ENCODE measurements around the gene RIIAD1.

RIIAD1 gene

GRCh38 chr1:151711951-151712350 is 9.4 kb upstream of the RIIAD1 start:
- H3K4me1 Mint-ChIP-seq = peaks cover 3% of the 10 kb centered on the region
- no peak overlapping the region for H3K4me3 Mint-ChIP-seq
- no peaks in the 10 kb centered on the region for H3K9me3 Mint-ChIP-seq
- no peak for TF ChIP-seq CTCF (IDR thresholded peaks at IDR 0.05; ENCODE audit: unreplicated experiment in 3 of 3)
- H3K36me3 Mint-ChIP-seq (ENCODE audit: low read depth) = no peaks in the 10 kb centered on the region
- peaks cover 37% of the 10 kb centered on the region for H3K27me3 Mint-ChIP-seq (ENCODE audit: low read depth)
- H3K27ac Mint-ChIP-seq = no peak overlapping the region

GRCh38 chr1:151713044-151713443 is 8.3 kb upstream of the RIIAD1 start:
- Mint-ChIP-seq H3K27me3 (ENCODE audit: low read depth) (peaks cover 48% of the 10 kb centered on the region), H3K36me3 (ENCODE audit: low read depth) (no peaks in the 10 kb centered on the region), H3K4me3 (no peak overlapping the region), H3K27ac (no peak overlapping the region), H3K4me1 (peaks cover 14% of the 10 kb centered on the region), H3K9me3 (no peaks in the 10 kb centered on the region)
- no peak for TF ChIP-seq CTCF (IDR thresholded peaks at IDR 0.05; ENCODE audit: unreplicated experiment in 3 of 3)

GRCh38 chr1:151713874-151714273 is 7.4 kb upstream of the RIIAD1 start:
- Mint-ChIP-seq H3K36me3 (ENCODE audit: low read depth) (no peaks in the 10 kb centered on the region), H3K27ac (no peak overlapping the region), H3K27me3 (ENCODE audit: low read depth) (peaks cover 56% of the 10 kb centered on the region), H3K9me3 (no peaks in the 10 kb centered on the region), H3K4me3 (no peak overlapping the region), H3K4me1 (peaks cover 22% of the 10 kb centered on the region)
- TF ChIP-seq CTCF (IDR thresholded peaks at IDR 0.05; ENCODE audit: unreplicated experiment in 3 of 3) = no peak

- H3K27ac Mint-ChIP-seq = no peak overlapping the region
- H3K4me1 Mint-ChIP-seq = peaks cover 23% of the 10 kb centered on the region
- peak overlapping the region in 2 of 3 experiments; percentile 6 to 19 for H3K4me3 Mint-ChIP-seq
- H3K9me3 Mint-ChIP-seq = no peaks in the 10 kb centered on the region
- TF ChIP-seq CTCF (IDR thresholded peaks at IDR 0.05; ENCODE audit: unreplicated experiment in 3 of 3) = no peak
- H3K36me3 Mint-ChIP-seq (ENCODE audit: low read depth) = no peaks in the 10 kb centered on the region
- H3K27me3 Mint-ChIP-seq (ENCODE audit: low read depth) = peaks cover 68% of the 10 kb centered on the region
Observed at GRCh38 chr1:151714820-151715725, 6.2 kb upstream of the RIIAD1 start.

- peaks cover 31% of the 10 kb centered on the region for H3K4me1 Mint-ChIP-seq
- no peak overlapping the region for H3K27ac Mint-ChIP-seq
- no peak for TF ChIP-seq CTCF (IDR thresholded peaks at IDR 0.05; ENCODE audit: unreplicated experiment in 3 of 3)
- no peaks in the 10 kb centered on the region for H3K36me3 Mint-ChIP-seq (ENCODE audit: low read depth)
- H3K4me3 Mint-ChIP-seq = peak overlapping the region in 2 of 3 experiments; percentile 6 to 19
- peaks cover 76% of the 10 kb centered on the region for H3K27me3 Mint-ChIP-seq (ENCODE audit: low read depth)
- H3K9me3 Mint-ChIP-seq = no peaks in the 10 kb centered on the region
Observed at GRCh38 chr1:151715726-151716404, 5.5 kb upstream of the RIIAD1 start.

Measured in nephron (organoid).